ENCODE data around the gene NCAM1. TPM values are rescaled to one million over a fixed set of nuclear protein-coding genes. Genes with fewer than 3 reads are reported as not detected.

NCAM1 gene
- total and polyA plus RNA-seq, 2 donors from 2014 or later = 1.7 to 3.0 TPM

- DNase-seq (peak; percentile 77 to 90 (median 81)), FAIRE-seq (no peak)
- no peaks in the 10 kb centered on the region for H3K27me3 ChIP-seq (ENCODE audit: control insufficient read depth, insufficient read depth, low read length)
- TF ChIP-seq, protein P1, sequence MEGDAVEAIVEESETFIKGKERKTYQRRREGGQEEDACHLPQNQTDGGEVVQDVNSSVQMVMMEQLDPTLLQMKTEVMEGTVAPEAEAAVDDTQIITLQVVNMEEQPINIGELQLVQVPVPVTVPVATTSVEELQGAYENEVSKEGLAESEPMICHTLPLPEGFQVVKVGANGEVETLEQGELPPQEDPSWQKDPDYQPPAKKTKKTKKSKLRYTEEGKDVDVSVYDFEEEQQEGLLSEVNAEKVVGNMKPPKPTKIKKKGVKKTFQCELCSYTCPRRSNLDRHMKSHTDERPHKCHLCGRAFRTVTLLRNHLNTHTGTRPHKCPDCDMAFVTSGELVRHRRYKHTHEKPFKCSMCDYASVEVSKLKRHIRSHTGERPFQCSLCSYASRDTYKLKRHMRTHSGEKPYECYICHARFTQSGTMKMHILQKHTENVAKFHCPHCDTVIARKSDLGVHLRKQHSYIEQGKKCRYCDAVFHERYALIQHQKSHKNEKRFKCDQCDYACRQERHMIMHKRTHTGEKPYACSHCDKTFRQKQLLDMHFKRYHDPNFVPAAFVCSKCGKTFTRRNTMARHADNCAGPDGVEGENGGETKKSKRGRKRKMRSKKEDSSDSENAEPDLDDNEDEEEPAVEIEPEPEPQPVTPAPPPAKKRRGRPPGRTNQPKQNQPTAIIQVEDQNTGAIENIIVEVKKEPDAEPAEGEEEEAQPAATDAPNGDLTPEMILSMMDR (IDR thresholded peaks at IDR 0.05; ENCODE audit: borderline replicate concordance, extremely low read depth, insufficient read depth) = peak; percentile 87
- H3K4me1 ChIP-seq (ENCODE audit: control insufficient read depth in 2 of 3, insufficient read depth in 2 of 3, low read depth in 1 of 3, low read length in 3 of 3) = no peaks in the 10 kb centered on the region
- H3K9me3 ChIP-seq (ENCODE audit: control insufficient read depth in 2 of 3, insufficient read depth in 1 of 3, low read length in 3 of 3) = no peaks in the 10 kb centered on the region
- H3K9ac ChIP-seq (ENCODE audit: low read length in 3 of 3) = no peak overlapping the region
- intact Hi-C loops (cut with DNase I) = loop anchor here (10.0 kb wide), 2 partner anchors 229 to 419 kb away; no protein-coding TSS in a partner anchor
- no peak overlapping the region for H3K4me3 ChIP-seq (ENCODE audit: low read length in 3 of 3)
- no peak overlapping the region for H3K27ac ChIP-seq (ENCODE audit: low read depth in 2 of 2, low read length in 2 of 2)
- H3K36me3 ChIP-seq (ENCODE audit: control insufficient read depth in 2 of 3, insufficient read depth in 3 of 3, low read length in 3 of 3) = no peaks in the 10 kb centered on the region
These were observed 344.5 kb downstream of the NCAM1 start for GRCh38 chr11:113305440-113306336.

- FAIRE-seq = no peak
- Histone ChIP-seq H3K4me3 (ENCODE audit: low read length in 3 of 3) (no peak overlapping the region), H3K9ac (ENCODE audit: low read length in 3 of 3) (no peak overlapping the region), H3K9me3 (ENCODE audit: control insufficient read depth in 2 of 3, insufficient read depth in 1 of 3, low read length in 3 of 3) (no peaks in the 10 kb centered on the region), H3K27me3 (ENCODE audit: control insufficient read depth, insufficient read depth, low read length) (no peaks in the 10 kb centered on the region), H3K27ac (ENCODE audit: low read depth in 2 of 2, low read length in 2 of 2) (no peak overlapping the region), H3K36me3 (ENCODE audit: control insufficient read depth in 2 of 3, insufficient read depth in 3 of 3, low read length in 3 of 3) (no peaks in the 10 kb centered on the region), H3K4me1 (ENCODE audit: control insufficient read depth in 2 of 3, insufficient read depth in 2 of 3, low read depth in 1 of 3, low read length in 3 of 3) (no peaks in the 10 kb centered on the region)
- TF ChIP-seq, protein P1 (IDR thresholded peaks at IDR 0.05; ENCODE audit: borderline replicate concordance, extremely low read depth, insufficient read depth) = no peak
- intact Hi-C loops (cut with DNase I) = loop anchor here (10.0 kb wide), 2 partner anchors 226 to 416 kb away; no protein-coding TSS in a partner anchor
- DNase-seq = no peak
These were observed 347.4 kb downstream of the NCAM1 start for GRCh38 chr11:113308601-113309000.

GRCh38 chr11:113311536-113311935 lies 350.3 kb downstream of the NCAM1 start:
- no peaks in the 10 kb centered on the region for H3K36me3 ChIP-seq (ENCODE audit: control insufficient read depth in 2 of 3, insufficient read depth in 3 of 3, low read length in 3 of 3)
- H3K27me3 ChIP-seq (ENCODE audit: control insufficient read depth, insufficient read depth, low read length) = no peaks in the 10 kb centered on the region

More at GRCh38 chr11:113311536-113311935, 350.3 kb downstream of the NCAM1 start:
- TF ChIP-seq, protein P1 (IDR thresholded peaks at IDR 0.05; ENCODE audit: borderline replicate concordance, extremely low read depth, insufficient read depth) = no peak
- Histone ChIP-seq H3K9me3 (ENCODE audit: control insufficient read depth in 2 of 3, insufficient read depth in 1 of 3, low read length in 3 of 3) (no peaks in the 10 kb centered on the region), H3K27ac (ENCODE audit: low read depth in 2 of 2, low read length in 2 of 2) (no peak overlapping the region), H3K9ac (ENCODE audit: low read length in 3 of 3) (no peak overlapping the region), H3K4me3 (ENCODE audit: low read length in 3 of 3) (no peak overlapping the region), H3K4me1 (ENCODE audit: control insufficient read depth in 2 of 3, insufficient read depth in 2 of 3, low read depth in 1 of 3, low read length in 3 of 3) (peaks cover 0 to 5% (median 2%) of the 10 kb centered on the region in 3 donors)
- intact Hi-C loops (cut with DNase I) = no loop called here
- no peak for DNase-seq
- no peak for FAIRE-seq
